Activated CD4-positive, CD25-positive, alpha-beta regulatory T cell treated with anti-CD3 and anti-CD28 coated beads, Interleukin-2, amount 50 U/mL, for 72 hours (primary cell): ENCODE results near the gene CACNA2D2.
A peak's percentile ranks its signal among the peaks of the same experiment; 100 is the strongest.

Experiments used
- DNase-seq: peaks from one replicate; pipeline ENCODE4 v3.0.0; 2021

The CACNA2D2 gene

DNA sequence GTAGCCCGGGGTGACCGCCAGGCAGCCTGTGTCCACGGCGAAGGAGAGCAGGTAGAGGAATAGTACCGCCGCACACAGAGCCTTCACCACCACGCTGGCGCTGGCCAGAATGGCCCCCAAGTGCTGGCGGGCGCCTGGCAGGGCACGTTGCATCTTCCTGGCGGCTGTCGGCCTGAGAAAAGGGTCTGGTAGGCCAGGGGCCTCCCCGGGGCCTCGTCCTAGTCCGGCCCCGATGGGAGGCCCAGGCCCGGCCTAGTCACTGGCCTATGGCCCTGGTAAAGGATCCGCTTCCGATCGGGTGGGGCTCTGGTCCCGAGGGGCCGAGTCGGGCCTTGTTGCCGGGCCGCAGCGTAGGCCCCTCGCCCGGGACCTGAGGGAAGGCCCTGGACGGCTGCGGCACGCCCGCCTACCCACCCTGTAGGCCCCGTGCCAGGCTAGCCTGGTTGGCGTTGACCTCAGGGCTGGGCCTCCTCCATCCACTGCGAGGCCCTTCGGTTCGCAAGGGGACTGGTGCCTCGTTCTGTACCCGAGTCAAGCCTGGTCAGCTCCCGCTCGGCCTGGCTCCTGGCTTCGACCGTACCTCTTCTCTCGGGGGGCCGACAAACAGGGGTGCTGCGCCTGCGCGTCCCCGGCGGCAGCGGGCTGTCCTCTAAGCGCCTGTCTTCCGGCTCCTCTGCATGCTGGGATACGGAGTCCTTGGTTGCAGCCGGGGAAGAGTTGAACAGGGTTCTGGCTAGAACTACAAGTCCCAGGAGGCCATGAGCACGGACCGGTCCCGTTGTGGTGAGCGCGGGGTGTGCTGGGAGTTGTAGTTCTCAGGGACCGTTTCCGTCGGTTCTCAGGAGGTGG, 144.3 kb downstream of the CACNA2D2 start, which contains the start of gene TMEM115:
TSS of gene TMEM115 (minus strand) at position 611 of the 849 bp plus-strand sequence. CDS start at position 153, 458 bp downstream.
- peak; percentile 85 for DNase-seq

DNA sequence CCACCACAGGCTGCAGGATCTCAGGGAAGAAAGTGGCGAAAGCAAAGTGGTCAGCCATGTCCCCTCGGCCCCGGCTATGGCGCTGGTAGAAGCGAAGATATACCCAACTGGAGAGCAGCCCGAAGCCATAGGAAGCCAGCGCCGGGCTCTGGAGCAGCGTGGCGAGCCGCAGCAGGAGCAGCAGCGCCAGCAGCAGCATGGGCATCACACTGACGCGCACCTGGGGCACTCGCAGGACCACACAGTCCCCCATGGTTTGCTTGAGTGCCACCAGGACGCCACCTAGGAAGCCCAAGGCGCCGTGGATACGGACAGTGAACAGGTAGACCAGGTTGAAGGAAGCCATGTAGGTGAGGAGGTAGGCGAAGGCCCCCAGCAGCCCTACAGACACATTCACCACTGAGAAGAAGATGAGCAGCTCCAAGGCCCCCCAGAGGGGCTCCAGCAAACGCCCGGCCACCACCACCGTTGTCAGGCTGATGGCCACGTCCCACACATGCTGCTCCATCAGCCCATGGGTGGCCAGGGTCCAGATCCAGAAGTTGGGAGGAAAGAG, 145.0 kb downstream of the CACNA2D2 start:
- DNase-seq = no peak

DNA sequence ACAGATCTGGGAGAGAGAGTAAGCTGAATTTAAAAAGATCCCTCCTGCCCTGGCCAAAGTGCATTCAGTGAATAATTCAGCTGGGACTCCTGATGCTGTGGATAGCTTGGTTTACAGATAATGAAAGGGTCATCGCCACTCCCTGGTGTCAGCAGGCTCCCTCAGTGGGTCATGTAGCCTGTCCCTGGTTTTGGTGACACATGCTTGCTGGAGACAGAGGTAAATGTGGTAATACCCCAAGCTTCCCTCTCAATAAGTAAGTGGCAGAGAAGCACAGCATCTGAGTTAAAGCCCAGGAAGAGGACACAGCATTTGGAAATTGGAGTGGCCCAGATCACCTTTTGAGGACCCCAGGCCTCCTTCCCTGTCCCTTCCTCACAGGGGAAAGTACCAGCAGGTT, 146.0 kb downstream of the CACNA2D2 start:
- DNase-seq = no peak

DNA sequence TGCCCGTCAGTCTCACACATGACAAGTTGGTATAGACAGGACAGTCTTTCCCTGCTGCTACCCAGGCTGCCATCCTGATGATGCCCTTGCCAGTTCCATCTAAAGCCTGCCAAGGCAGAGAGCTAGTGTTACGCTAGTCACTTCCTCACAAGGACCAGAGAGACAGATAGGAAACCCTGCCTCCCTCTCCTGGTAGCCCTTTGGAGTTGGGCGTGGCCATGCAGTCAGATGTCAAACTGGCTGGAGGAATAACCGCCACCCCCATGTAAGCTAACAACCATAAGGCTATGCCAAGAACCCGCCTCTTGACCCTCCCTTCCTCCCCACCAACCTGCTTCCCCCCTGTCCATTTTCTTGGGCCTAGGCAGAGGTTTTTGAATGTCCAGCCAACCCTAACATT, 146.9 kb downstream of the CACNA2D2 start:
- no peak for DNase-seq

DNA sequence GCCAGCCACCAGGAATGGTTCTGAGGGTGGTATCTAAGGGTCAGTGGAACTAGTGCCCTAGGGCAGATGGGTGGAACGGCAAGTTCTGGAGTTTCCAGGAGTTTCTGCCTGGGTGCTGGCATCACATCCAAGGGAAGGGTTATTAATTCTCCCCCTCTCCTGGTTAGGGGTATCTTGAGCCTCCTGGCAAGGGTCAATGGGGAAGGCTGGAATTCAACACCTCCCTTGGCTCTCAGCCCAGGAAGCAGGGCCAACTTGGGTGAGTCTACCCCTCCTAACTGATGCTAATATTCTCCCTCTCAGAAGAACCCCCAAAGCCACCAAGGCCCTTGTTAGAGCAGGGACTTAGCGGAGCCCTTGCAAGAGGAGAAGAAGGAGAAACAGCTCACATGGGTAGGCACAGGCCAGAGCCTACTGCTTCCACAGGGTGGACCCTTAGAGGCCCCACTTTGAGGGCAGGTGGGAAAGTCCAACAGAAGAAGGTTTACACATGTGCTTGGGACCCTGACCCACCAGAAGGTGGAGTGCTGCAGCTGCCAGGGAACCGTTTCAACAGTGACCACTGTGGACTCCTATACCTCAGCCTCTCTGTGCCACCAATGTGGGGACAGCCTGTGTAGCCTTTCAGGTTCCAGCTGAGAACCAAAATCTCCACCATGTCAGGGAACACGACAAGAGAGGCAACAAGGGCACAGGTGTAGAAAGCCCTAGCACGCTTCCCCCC, 147.4 kb downstream of the CACNA2D2 start:
- DNase-seq = no peak

DNA sequence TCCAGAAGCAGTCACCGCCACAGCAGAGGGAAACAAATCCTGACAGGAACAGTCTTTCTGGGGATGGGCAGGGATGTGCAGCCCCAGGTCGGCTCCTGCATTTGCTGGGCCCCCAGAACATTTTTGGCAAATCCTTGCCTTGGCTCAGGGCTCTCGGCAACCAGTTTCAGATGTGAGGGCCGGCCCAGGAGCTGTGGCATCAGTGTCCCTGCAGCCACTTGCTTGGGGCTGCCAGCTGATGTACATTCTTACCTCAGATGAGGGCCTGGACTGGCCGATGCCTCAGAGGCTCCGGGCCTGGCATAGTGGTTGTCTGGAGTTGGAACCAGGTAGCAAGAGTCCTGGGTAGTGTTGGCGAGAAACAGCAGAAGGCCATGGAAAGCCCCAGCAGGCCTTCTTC, 148.6 kb downstream of the CACNA2D2 start:
- DNase-seq = no peak

DNA sequence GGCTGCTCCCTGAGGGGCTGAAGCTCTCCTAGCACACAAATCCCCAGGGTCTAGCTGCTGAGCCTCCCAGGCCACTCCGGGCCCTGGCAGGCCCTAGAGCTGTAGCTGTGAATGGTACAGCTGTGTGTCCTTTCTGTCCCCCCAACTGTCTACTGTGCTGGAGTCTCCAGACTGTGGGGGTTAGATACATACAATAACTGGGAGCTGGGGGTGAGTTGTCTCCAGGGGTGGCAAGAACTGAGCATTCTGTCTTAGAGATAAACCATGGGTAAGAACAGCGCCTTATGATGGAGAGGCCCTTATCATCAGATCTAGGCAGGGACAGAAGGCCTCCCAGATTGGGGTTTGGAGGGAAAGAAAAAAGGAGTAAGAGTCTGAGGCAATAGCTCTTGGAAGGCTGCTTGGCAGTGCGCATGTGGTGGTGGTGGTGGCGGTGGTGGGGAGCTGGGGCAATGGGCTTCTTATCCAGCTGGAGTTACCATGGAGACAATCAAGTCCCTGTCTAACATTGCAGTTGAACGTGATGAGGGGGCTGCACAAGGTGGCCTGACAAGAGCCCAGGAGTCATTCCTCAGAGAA, 149.2 kb downstream of the CACNA2D2 start:
- DNase-seq = no peak

DNA sequence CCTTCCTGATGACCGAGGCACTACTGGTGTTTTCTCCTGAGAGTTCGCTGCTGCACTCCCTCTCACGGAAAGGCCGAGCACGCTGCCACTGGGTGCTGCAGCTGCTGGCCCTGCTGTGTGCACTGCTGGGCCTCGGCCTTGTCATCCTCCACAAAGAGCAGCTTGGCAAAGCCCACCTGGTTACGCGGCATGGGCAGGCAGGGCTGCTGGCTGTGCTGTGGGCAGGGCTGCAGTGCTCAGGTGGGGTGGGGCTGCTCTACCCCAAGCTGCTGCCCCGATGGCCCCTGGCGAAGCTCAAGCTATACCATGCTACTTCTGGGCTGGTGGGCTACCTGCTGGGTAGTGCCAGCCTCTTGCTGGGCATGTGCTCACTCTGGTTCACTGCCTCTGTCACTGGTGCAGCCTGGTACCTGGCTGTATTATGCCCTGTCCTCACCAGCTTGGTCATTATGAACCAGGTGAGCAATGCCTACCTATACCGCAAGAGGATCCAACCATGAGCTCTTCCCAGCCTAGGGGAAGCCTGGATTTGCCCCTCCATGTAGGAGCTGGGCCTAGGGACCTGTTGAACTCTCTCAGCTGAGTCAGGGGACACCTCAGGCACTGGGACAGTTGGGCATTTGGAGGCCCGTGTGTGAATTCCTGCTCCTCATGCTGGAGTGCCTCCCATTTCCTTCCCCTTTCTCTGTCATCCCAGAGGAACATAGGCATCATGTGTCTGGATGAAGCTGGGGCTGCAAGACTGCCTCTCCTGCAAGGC, 150.0 kb downstream of the CACNA2D2 start:
- DNase-seq = no peak

DNA sequence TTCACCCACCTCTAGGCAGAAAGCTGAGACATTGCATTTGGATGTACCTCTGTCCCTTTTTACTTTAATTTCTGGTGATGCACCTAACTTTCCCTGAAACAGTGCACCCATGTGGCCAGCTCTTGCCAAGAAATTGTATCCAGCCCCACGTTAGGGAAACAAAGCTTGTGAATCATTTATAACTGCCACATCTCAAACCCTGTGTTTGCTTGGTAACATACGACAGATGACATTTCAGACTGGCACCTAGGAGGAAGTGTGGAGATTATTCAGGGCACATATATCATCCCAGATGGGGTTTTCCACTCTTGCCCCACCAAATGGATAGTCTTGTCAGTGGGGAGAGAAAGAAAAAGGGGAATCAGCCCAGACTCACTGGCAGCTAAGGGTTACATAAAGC, 150.7 kb downstream of the CACNA2D2 start:
- DNase-seq = no peak

DNA sequence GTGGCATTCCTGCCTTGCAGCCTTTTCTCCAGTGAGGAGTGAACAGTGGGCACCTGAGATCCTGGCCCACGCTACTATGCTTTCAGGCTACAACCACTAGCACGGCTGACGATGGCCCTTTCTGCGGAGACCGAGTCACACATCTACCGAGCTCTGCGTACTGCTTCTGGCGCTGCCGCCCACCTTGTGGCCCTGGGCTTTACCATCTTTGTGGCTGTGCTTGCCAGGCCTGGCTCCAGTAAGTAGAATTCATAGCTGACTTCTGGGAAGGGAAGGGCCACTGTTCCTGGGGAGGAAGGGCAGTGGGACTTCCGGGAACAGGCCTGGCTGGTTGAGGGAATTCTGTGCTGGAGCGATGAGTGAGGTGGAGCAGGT, 152.1 kb downstream of the CACNA2D2 start:
- DNase-seq = no peak

DNA sequence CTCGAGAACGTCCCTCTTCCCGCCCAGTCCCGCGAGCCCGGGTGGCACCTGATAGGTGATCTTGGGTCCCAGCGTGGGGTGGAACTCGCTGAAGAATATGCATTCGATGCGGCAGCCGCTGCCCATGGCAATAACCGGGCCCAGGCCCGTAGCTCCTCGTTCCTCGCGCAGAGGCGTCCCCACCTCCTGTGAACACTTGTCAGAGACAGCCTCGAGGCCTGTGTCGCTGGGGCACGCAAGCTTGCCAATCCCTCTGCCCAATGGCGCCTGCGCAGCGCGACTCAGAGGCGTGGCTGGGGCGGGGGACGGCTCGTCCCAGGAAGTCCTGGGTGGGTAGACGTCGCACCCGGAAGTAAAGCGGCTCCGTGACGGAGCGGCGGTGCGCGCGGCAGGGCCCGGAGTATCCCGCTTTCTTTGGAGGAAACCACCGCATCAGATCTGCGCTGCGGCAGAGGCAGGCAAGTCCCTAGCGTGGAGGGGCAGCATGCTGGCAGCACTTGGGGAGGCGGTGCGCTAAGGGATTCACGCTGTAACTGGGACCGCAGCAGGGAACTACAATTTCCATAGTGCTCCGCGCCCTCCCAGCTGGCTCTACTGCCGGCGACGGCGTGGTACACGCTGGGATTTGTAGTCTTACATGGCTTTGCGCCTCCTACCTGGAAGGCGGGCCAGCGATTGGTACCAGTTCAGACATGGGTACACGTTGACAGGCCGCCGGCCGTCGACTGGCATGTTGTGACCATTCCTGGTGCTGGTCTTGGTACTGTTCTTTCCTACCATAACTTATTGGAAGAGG, 152.7 kb downstream of the CACNA2D2 start, which contains the start of the genes CYB561D2 and NPRL2:
TSS of gene CYB561D2 (plus strand) at position 336 of the 796 bp plus-strand sequence. CDS start 572 bp downstream, outside the sequence.
TSS of gene NPRL2 (minus strand) at position 249 of the 796 bp plus-strand sequence. CDS start at position 126, 123 bp downstream.
- peak; percentile 99 for DNase-seq

DNA sequence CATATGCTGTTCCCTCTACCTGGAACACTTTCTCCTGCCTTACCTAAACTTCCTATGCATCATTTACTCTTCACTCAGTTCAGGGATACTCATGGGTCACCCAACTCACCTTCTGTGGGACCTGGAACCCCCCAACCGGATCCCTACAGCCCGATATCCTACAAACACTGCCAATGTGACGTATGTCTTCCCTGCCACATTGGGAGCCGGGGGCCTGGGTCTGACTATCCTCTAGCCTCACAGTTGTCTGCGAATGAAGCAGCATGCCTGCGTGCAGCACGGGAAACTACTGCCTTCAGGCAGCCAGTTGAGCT, 153.3 kb downstream of the CACNA2D2 start:
- no peak for DNase-seq

DNA sequence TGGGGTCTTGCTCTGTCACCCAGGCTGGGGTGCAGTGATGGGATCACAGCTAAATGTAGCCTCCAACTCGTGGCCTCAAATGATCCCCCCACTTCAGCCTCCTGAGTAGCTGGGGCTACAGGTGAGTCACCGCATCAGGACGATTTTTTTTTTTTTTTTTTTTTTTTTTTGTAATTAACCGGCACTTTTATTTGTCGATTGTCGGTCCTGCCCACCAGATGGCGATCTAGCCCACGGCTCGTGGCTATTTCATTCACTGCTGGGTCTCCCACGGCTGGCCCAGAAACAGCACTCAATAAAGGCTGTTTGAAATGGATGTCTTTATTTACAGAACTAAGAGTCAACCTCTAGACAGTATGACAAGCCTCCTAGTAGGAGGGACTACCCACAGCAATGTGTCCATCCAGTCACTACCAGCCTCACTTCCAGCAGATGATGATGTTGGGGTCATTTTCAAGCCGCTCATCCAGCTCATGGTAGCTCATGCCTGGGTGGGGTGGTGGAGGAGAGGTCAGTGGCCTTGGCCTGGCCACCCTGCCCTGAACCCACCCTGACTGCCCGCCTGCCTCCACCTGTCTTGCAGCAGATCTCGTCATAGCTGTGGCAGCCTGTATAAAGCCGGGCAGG, 156.1 kb downstream of the CACNA2D2 start:
- DNase-seq = peak; percentile 62

DNA sequence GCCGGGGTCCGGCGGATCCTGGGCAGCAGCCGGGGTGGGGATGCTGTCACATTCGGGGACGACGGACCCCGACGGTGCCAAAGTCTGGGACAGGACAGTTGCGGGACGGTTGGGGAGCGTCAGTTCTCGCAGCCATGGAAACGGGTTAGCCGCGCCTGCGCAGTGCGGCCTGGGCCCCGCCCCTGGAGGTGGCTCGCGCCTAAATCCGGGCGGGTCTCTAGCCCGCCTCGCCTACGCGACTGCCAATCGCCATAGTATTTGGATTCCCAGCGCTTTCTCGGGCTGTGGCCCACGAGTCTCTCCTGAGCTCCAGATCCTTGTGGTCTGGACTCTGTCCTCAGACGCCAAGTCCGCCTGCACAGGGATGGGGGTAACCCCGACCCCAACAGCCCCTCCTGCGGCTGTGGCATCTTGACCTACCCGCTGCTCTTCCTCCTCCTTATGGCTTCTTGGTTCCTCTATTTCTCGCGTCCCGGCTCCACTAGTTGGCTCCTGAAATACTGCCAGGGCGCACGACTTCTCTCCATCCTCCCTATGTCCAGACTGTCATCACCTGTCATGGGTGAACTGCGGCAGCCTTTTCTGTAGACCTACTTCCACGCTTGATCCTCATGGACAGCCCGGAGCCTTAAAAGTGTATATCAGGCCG, 157.7 kb downstream of the CACNA2D2 start, which contains the start of gene ZMYND10:
TSS of gene ZMYND10 (minus strand) at position 147 of the 649 bp plus-strand sequence. CDS start 153 bp downstream, outside the sequence.
- peak; percentile 79 for DNase-seq

DNA sequence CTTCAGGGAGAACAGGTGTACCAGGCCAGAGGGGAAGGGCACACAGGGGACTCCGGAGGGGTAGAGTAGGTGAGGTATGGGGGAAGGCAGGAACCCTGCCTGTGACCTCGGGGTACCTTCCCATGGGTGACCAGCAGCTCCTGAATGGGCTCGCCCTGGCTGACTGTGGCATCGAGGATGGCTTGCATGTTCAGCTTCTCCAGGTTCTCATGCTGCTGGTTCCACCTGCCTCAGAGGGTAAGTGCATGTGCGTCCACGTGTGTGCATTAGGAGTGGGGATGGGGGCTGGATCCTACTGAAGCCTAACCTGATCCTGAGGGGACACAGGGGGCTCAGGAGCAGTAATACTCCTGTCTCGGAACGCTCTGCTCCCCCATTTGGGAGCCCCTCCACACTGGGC, 158.4 kb downstream of the CACNA2D2 start:
- DNase-seq = no peak

DNA sequence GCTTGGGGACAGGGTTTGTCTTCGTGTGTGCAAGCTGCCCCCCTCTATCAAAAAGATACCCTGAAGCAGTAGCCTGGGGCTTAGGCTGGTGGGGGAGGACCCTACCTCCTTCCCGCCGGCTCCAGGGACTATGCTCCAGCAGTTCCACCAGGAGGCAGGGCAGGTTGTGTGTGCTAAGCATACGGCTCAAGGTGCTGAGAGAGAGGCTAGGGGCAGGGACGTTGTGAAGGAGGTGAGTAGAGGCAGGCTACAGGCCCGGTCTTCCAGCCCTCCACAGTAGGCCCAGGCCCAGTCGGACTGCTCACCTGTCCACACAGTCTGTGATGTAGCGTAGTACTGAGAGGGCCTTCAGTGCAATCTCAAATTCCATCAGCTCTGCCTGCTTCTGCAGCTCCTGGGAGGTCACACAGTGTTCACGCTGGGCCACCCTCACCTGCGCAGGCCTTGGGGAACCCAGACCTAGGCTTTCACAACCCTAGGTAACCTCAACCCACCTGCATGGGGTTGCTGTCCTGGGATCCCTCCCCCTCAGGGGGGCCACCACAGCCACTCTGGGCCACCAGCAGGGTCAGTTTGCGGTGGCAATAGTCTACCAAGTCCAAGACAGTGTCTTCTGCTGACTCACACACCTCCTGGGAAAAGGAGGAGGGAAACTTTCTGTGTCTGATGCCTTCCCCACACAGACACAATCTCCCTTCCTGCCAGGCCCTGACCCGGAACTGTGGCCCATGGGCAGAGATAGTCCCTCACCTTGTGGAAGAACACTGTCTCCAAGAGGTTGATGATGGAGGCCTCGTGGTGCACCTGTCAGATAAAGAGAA, 160.4 kb downstream of the CACNA2D2 start:
- DNase-seq = no peak

DNA sequence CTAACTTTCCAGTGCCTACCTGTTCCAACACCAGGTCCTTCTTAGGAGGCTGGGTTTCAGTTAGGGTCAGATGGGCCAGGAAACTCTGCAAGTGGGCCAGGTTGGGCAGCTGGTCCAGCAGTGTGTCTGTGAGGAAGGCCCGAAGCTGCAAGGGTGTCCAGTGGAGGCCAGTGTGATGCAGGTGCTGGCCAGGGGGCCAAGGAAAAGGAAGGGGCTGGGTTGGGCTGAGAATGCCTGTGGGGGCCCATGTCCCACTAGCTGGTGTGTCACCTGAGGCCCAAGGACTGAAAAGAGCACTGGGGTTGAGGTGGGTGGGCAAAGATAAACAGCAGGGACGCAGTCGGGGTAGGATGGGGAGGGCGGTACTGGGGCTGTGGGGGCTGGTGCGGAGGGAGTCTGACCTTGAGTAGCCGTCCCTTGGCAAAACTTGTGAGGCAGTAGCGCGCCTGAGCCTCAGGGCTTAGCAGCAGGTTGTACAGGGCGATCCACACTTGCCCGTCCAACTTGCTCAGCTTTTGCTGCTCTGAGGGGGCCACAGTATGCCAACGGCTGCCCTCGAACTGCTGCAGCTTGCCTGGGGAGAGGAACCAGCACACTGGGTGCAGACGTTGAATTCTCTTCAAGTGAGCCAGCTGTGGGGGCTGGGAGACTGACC, 161.3 kb downstream of the CACNA2D2 start:
- no peak for DNase-seq

DNA sequence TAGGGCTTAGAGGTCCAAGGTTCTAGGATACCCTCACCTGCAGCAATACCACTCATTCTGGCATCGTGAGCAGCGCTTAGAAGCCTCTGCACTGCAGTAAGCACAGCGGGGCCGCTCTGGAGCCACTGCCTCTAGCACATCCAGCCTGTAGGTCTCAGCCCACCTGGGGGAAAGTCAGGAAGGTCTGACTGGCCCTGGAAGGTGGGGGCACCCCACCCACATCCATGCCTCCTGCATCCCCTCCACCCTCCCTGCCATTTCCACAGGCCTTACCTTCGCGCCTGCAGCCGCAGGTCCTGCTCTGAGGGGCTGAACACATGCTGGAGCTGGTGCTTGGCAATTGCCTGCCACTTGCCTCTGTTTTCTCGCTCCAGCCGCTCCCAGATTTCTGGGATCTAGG, 161.9 kb downstream of the CACNA2D2 start:
- DNase-seq = no peak
